H9 (cell line): ENCODE measurements around the gene FHOD3. TPM values are rescaled to one million over a fixed set of nuclear protein-coding genes. Genes with fewer than 3 reads are reported as not detected.

Source experiments
- DNase-seq: peaks from one replicate; pipeline ENCODE4 v3.0.0-alpha.2; 2017
- H2AFZ ChIP-seq: one replicate; pipeline ENCODE4 v1.6.1; 2013; ENCODE audit warnings: mild to moderate bottlenecking, low read length, control low read depth, moderate library complexity
- H2AK5ac ChIP-seq: 2 replicates; pipeline ENCODE4 v1.6.1; 2013; ENCODE audit warnings: low read length, control low read depth, mixed read lengths; ENCODE audit not compliant: insufficient read length
- H2BK120ac ChIP-seq: one replicate; pipeline ENCODE4 v1.6.1; 2013; ENCODE audit warnings: low read depth, mild to moderate bottlenecking, low read length, control low read depth, inconsistent platforms; ENCODE audit not compliant: poor library complexity, severe bottlenecking
- H2BK12ac ChIP-seq: 2 replicates; pipeline ENCODE4 v1.6.1; 2013; ENCODE audit warnings: low read length, control low read depth, mixed read lengths, low read depth; ENCODE audit not compliant: insufficient read length
- H2BK15ac ChIP-seq: 2 replicates; pipeline ENCODE4 v1.6.1; 2013; ENCODE audit warnings: low read depth, low read length, control low read depth
- H2BK20ac ChIP-seq: one replicate; pipeline ENCODE4 v1.6.1; 2013; ENCODE audit warnings: low read depth, mild to moderate bottlenecking, low read length, control low read depth, inconsistent platforms; ENCODE audit not compliant: poor library complexity, severe bottlenecking
- H2BK5ac ChIP-seq: 2 replicates; pipeline ENCODE4 v1.6.1; 2013; ENCODE audit warnings: low read length, control low read depth, mixed read lengths; ENCODE audit not compliant: insufficient read length
- H3K14ac ChIP-seq: 2 replicates; pipeline ENCODE4 v1.6.1; 2013; ENCODE audit warnings: low read length, control low read depth; ENCODE audit not compliant: insufficient read depth
- H3K18ac ChIP-seq: 2 replicates; pipeline ENCODE4 v1.6.1; 2013; ENCODE audit warnings: low read depth, mild to moderate bottlenecking, mixed read lengths, low read length, control low read depth; ENCODE audit not compliant: insufficient read length
- H3K23ac ChIP-seq: 2 replicates; pipeline ENCODE4 v1.6.1; 2013; ENCODE audit warnings: low read length, control low read depth, mixed read lengths, low read depth; ENCODE audit not compliant: insufficient read length
- H3K23me2 ChIP-seq: 2 replicates; pipeline ENCODE4 v1.6.1; 2013; ENCODE audit warnings: low read depth, mild to moderate bottlenecking, mixed read lengths, low read length, control low read depth; ENCODE audit not compliant: insufficient read length, poor library complexity, severe bottlenecking
- H3K27ac ChIP-seq: 2 replicates; pipeline ENCODE4 v1.5.1; 2013; ENCODE audit warnings: low read length, control low read depth, mixed read lengths, low read depth; ENCODE audit not compliant: insufficient read length
- H3K27me3 ChIP-seq: 2 replicates; pipeline ENCODE4 v1.6.1; 2013; ENCODE audit warnings: low read length, control low read depth, inconsistent platforms; ENCODE audit not compliant: insufficient read depth
- H3K4ac ChIP-seq: 2 replicates; pipeline ENCODE4 v1.6.1; 2013; ENCODE audit warnings: low read depth, mild to moderate bottlenecking, control low read depth, inconsistent platforms, low read length, moderate library complexity
- H3K4me1 ChIP-seq: 2 replicates; pipeline ENCODE4 v1.6.1; 2013; ENCODE audit warnings: low read length, control low read depth, inconsistent platforms; ENCODE audit not compliant: insufficient read depth
- H3K4me2 ChIP-seq: 2 replicates; pipeline ENCODE4 v1.6.1; 2013; ENCODE audit warnings: low read length, control low read depth, mixed read lengths; ENCODE audit not compliant: insufficient read length, insufficient read depth
- H3K56ac ChIP-seq: 2 replicates; pipeline ENCODE4 v1.6.1; 2013; ENCODE audit warnings: low read depth, mild to moderate bottlenecking, mixed read lengths, low read length, control low read depth; ENCODE audit not compliant: insufficient read length
- H3K79me1 ChIP-seq: 2 replicates; pipeline ENCODE4 v1.6.1; 2013; ENCODE audit warnings: low read depth, mild to moderate bottlenecking, moderate library complexity, low read length, control low read depth, inconsistent platforms; ENCODE audit not compliant: insufficient read depth, poor library complexity, severe bottlenecking
- H3K79me2 ChIP-seq: 2 replicates; pipeline ENCODE4 v1.6.1; 2013; ENCODE audit warnings: low read length, control low read depth, inconsistent platforms; ENCODE audit not compliant: insufficient read depth
- H3K9ac ChIP-seq: 2 replicates; pipeline ENCODE4 v1.6.1; 2013; ENCODE audit warnings: low read length, control low read depth, mixed read lengths; ENCODE audit not compliant: insufficient read length; ENCODE audit errors: extremely low read depth
- H3K9me3 ChIP-seq: one replicate; pipeline ENCODE4 v1.6.1; 2013; ENCODE audit warnings: low read depth, low read length, inconsistent platforms; ENCODE audit not compliant: control insufficient read depth
- H3T11ph ChIP-seq: one replicate; pipeline ENCODE4 v1.6.1; 2013; ENCODE audit warnings: mild to moderate bottlenecking, low read length, control low read depth, inconsistent platforms
- H4K20me1 ChIP-seq: one replicate; pipeline ENCODE4 v1.6.1; 2013; ENCODE audit not compliant: control insufficient read depth, insufficient read length, insufficient read depth
- H4K5ac ChIP-seq: 2 replicates; pipeline ENCODE4 v1.6.1; 2013; ENCODE audit warnings: low read depth, mild to moderate bottlenecking, mixed read lengths, low read length, control low read depth; ENCODE audit not compliant: insufficient read length
- H4K8ac ChIP-seq: replicated peaks from 2 replicates; pipeline ENCODE4 v1.6.1; 2013; ENCODE audit warnings: low read length, control low read depth, mixed read lengths, low read depth; ENCODE audit not compliant: insufficient read length
- H4K91ac ChIP-seq: 2 replicates; pipeline ENCODE4 v1.6.1; 2013; ENCODE audit warnings: low read depth, mild to moderate bottlenecking, moderate library complexity, mixed read lengths, low read length, control low read depth; ENCODE audit not compliant: insufficient read length
- H3K27ac Mint-ChIP-seq, 3 experiments: 2 replicates in 2 of 3; 3 replicates in 1 of 3; pipeline ENCODE4 v1.8.0; 2020 to 2021; ENCODE audit warnings: mixed read lengths in 3 of 3, mild to moderate bottlenecking in 1 of 3, moderate library complexity in 1 of 3
- H3K27me3 Mint-ChIP-seq: 2 replicates; pipeline ENCODE4 v1.8.0; 2021; ENCODE audit warnings: low read depth, mild to moderate bottlenecking, moderate library complexity, mixed read lengths
- H3K36me3 Mint-ChIP-seq, 3 experiments: 2 replicates in 2 of 3; 3 replicates in 1 of 3; pipeline ENCODE4 v1.8.0; 2020 to 2021; ENCODE audit warnings: low read depth in 3 of 3, mixed read lengths in 3 of 3; ENCODE audit not compliant: insufficient read depth in 1 of 3
- H3K4me1 Mint-ChIP-seq, 2 experiments: 2 replicates each; pipeline ENCODE4 v1.8.0; 2020; ENCODE audit warnings: mixed read lengths in 2 of 2
- H3K4me3 Mint-ChIP-seq, 2 experiments: 2 replicates in 1 of 2; 3 replicates in 1 of 2; pipeline ENCODE4 v1.8.0; 2020 to 2021; ENCODE audit warnings: mild to moderate bottlenecking in 2 of 2, mixed read lengths in 2 of 2, moderate library complexity in 1 of 2
- H3K9me3 Mint-ChIP-seq, 2 experiments: 2 replicates in 1 of 2; 3 replicates in 1 of 2; pipeline ENCODE4 v1.8.0; 2020; ENCODE audit warnings: mild to moderate bottlenecking in 2 of 2, mixed read lengths in 2 of 2, moderate library complexity in 1 of 2
- CTCF ChIP-seq: fragments of 200-600 bp; sonication (generic); conservative IDR thresholded peaks from 3 replicates; pipeline ENCODE4 v1.8.0; 2021; ENCODE audit warnings: antibody characterized with exemption, mild to moderate bottlenecking
- WGBS: extraction: QIAGEN DNeasy Blood & Tissue Kit; methylation state at CpG from one replicate; pipeline ENCODE4 v1.1.7; 2013; ENCODE audit warnings: missing lambda C conversion rate, low lambda C conversion rate, mixed read lengths; ENCODE audit not compliant: insufficient read length; ENCODE audit errors: extremely low coverage; 5-methylcytosine and 5-hydroxymethylcytosine counted together
- total RNA-seq: library from RNA; stranded (reverse); gene quantifications from 2 replicates; pipeline ENCODE4 v1.2.1, GENCODE V29; 2021

Gene FHOD3
- total RNA-seq, 1 experiment from 2014 or later = 8.0 TPM

- Histone ChIP-seq H3K23ac (no peak overlapping the region), H2BK12ac (no peak overlapping the region), H3K4ac (no peak overlapping the region), H3K14ac (no peak overlapping the region), H3K79me1 (no peaks in the 10 kb centered on the region), H3K4me2 (no peak overlapping the region), H3K9me3 (no peaks in the 10 kb centered on the region), H2BK5ac (no peak overlapping the region), H3K4me1 (peaks cover 4% of the 10 kb centered on the region; the same call in 1 of the 2 replicates), H2BK120ac (no peak overlapping the region), H2AFZ (no peak overlapping the region), H2AK5ac (no peak overlapping the region), H2BK20ac (no peak overlapping the region), H3T11ph (no peak overlapping the region), H3K9ac (no peak overlapping the region), H3K79me2 (no peaks in the 10 kb centered on the region), H3K27me3 (no peaks in the 10 kb centered on the region), H2BK15ac (no peak overlapping the region), H4K8ac (no peak overlapping the region), H3K56ac (no peak overlapping the region), H4K91ac (no peak overlapping the region), H3K18ac (no peak overlapping the region), H4K5ac (no peak overlapping the region), H3K27ac (no peak overlapping the region), H4K20me1 (no peaks in the 10 kb centered on the region), H3K23me2 (no peaks in the 10 kb centered on the region)
- no peaks in the 10 kb centered on the region for H3K27me3 Mint-ChIP-seq
- H3K36me3 Mint-ChIP-seq = peaks cover 0 to 8% (median 0%) of the 10 kb centered on the region in 3 experiments; a peak in 2 of 7 replicates
- WGBS = no CpG with 5 or more reads among the region's 2 CpGs
- no peak for TF ChIP-seq CTCF
- H3K4me3 Mint-ChIP-seq = no peak overlapping the region
- H3K9me3 Mint-ChIP-seq = no peaks in the 10 kb centered on the region; a peak in 2 of 5 replicates
- no peak for DNase-seq
- peaks cover 39 to 43% of the 10 kb centered on the region in 2 experiments for H3K4me1 Mint-ChIP-seq
- no peak overlapping the region for H3K27ac Mint-ChIP-seq
Measured at GRCh38 chr18:36561046-36561445, 263.5 kb downstream of the FHOD3 start.
